Rectal smooth muscle tissue (tissue), 1 donor: Measurements from ENCODE around the gene PPP1CC.
"Not testable (repeated sequence)": the region's sequence is repeated elsewhere in the genome, so short reads cannot be mapped to it uniquely, and the experiment has no call there.

Experiments used
- H3K27ac ChIP-seq: one replicate; pipeline ENCODE4 v1.7.0; 2013; ENCODE audit warnings: low read depth, low read length, inconsistent platforms
- H3K27me3 ChIP-seq: one replicate; pipeline ENCODE4 v1.7.0; 2013; ENCODE audit warnings: low read length; ENCODE audit not compliant: control insufficient read depth, insufficient read depth
- H3K36me3 ChIP-seq: one replicate; pipeline ENCODE4 v1.7.0; 2013; ENCODE audit warnings: low read length; ENCODE audit not compliant: control insufficient read depth, insufficient read depth
- H3K4me1 ChIP-seq: one replicate; pipeline ENCODE4 v1.7.0; 2013; ENCODE audit warnings: low read length; ENCODE audit not compliant: control insufficient read depth, insufficient read depth
- H3K4me3 ChIP-seq: one replicate; pipeline ENCODE4 v1.7.0; 2013; ENCODE audit warnings: low read length
- H3K9ac ChIP-seq: one replicate; pipeline ENCODE4 v1.7.0; 2013; ENCODE audit warnings: low read length

The PPP1CC gene

DNA sequence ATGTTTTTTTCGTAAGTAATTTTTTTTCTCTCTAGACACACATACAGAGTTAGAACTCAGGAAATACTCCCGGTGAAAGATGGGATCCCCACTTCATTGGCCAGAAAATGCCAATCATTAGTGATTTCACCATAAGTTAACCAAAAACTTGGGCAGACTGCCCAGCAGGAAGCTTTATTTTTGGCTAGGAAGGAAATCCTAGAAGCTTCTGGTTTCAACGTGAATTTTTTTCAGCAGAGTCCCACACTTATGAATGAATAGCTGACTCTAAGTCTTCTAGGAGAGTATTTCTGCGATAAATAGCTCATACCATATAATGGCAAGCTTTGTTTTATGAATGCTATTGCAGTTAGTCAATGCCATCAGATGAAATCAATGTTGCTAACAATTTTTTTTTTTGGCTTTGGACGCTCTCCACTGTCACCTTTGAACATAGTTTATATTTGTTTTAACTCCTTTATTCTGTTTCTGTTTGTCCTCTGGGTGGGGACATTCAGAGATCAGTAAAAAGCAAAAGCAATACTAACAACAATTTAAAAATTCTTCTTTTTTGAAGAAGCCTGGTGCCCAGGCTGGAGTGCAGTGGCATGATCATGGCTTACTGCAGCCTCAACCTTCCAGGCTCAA is 9.5 kb downstream of the PPP1CC start:
- no peak overlapping the region for H3K4me3 ChIP-seq
- H3K27me3 ChIP-seq = no peaks in the 10 kb centered on the region
- peaks cover 26% of the 10 kb centered on the region for H3K36me3 ChIP-seq
- H3K4me1 ChIP-seq = peaks cover 14% of the 10 kb centered on the region
- no peak overlapping the region for H3K9ac ChIP-seq
- H3K27ac ChIP-seq = no peak overlapping the region

DNA sequence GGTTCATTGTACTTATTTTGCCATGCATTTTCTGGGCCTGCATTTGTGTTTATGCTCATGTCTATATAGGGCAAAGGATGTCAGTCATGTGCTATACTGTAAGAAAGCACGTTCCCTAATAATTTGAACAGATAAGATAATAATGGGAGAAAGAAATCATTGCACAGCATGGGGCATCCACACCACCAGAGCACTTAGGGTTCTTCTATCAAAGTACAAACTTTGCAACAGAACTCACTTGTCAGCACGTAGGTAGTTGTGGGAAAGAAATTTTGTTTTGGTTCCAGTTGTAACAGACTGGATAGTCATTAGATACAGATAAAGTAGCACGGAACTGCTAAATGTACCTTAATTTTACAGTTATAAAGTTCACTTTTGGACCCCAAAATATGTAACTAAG is 10.1 kb downstream of the PPP1CC start:
- Histone ChIP-seq H3K27ac (no peak overlapping the region), H3K4me3 (no peak overlapping the region), H3K27me3 (no peaks in the 10 kb centered on the region), H3K36me3 (peaks cover 26% of the 10 kb centered on the region), H3K9ac (no peak overlapping the region), H3K4me1 (peaks cover 14% of the 10 kb centered on the region)

DNA sequence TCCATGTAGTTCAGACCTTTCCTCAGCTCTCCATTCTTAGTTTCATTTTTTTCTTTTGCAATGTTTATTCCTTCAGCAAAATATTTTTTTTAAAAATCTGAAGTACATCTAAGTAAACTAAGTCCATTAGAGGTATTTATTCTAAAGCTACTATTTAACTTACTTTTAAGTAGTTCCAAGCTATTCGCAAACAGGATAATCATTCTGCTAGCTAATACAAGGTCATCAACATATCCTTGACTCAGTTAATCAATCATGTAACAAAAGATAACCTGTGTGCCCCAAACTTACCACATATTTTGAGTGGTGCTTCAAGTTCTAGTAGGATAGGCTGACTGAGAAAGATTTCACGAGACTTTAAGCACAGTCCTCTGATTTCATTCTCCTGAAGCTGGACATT is 11.2 kb downstream of the PPP1CC start:
- Histone ChIP-seq H3K4me1 (peaks cover 14% of the 10 kb centered on the region), H3K4me3 (no peak overlapping the region), H3K36me3 (peaks cover 32% of the 10 kb centered on the region), H3K27ac (no peak overlapping the region), H3K9ac (no peak overlapping the region), H3K27me3 (no peaks in the 10 kb centered on the region)

DNA sequence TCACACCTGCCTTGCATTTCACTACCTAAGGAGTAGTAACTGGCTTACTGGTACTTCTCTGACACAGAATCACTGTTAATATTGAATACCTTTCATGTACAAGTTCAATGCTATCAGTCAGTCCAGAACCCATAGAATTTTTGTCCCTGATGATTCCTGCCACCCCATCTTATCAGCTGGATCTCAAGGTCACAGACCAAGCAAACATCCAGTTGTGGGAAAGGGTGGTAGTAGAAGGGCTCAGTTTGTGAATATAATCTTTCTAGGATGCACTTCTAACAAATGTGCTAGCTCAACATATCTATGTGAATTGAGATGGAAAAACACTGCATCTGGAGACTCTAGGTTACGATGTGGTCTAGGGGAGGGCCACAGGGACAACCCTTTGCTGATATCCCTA is 14.1 kb downstream of the PPP1CC start:
- Histone ChIP-seq H3K36me3 (peaks cover 36% of the 10 kb centered on the region), H3K27me3 (no peaks in the 10 kb centered on the region)

DNA sequence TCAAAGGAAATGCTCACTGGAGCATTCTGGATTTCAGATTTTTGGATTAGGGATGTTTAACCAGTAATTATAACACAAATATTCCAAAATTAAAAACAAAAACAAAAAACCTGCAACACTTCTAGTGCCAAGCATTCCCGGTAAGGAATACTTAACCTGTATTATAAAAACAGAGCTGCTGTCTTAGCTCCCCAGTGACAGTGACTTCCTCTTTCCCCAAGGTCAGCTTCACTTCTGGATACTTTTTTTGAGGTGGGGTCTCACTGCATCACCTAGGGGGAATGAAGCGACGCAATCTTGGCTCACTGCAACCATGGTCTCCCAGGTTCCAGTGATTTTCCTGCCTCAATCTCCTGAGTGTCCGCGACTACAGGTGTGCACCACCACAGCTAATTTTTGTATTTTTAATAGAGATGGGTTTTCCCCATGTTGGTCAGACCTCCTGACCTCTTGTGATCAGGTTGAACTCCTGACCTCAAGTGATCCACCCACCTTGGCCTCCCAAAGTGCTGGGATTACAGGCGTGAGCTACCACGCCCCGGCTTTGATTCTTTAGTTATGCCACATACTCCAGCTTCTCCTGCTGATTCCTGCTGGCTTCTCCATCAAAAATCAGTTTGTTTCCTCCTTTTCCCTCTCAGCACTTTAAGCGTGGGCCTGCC is 15.9 kb downstream of the PPP1CC start:
- Histone ChIP-seq H3K27me3 (no peaks in the 10 kb centered on the region), H3K9ac (no peak overlapping the region), H3K27ac (no peak overlapping the region), H3K36me3 (peaks cover 36% of the 10 kb centered on the region), H3K4me1 (no peaks in the 10 kb centered on the region), H3K4me3 (no peak overlapping the region)

More for the DNA sequence above, 14.1 kb downstream of the PPP1CC start:
- H3K9ac ChIP-seq = no peak overlapping the region
- H3K4me1 ChIP-seq = peaks cover 10% of the 10 kb centered on the region
- no peak overlapping the region for H3K4me3 ChIP-seq
- H3K27ac ChIP-seq = no peak overlapping the region

- Histone ChIP-seq H3K36me3 (peaks cover 33% of the 10 kb centered on the region), H3K27ac (no peak overlapping the region), H3K9ac (no peak overlapping the region), H3K4me3 (no peak overlapping the region), H3K27me3 (no peaks in the 10 kb centered on the region), H3K4me1 (no peaks in the 10 kb centered on the region)
Observed at GRCh38 chr12:110726028-110726427, 16.7 kb downstream of the PPP1CC start.

DNA sequence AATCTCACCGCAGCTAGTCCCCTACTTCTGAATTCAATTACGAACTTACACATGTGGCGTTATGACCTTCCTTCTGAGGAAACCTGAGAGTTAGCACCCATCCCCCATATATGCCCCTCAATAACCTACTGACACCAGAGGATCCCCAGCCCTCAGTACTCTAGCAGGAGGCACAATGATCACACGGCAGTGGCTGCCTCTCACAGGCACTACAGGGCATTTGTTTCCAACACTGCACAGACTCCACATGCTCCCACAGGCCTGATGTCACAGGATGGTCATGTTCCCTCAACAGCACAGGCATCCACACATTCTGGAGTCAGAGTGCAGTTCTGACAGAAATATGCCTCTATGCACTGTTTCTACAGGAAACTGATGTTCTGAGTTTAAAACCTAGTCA is 17.4 kb downstream of the PPP1CC start:
- Histone ChIP-seq H3K27me3 (no peaks in the 10 kb centered on the region), H3K36me3 (peaks cover 33% of the 10 kb centered on the region), H3K9ac (no peak overlapping the region), H3K4me3 (no peak overlapping the region), H3K27ac (no peak overlapping the region), H3K4me1 (no peaks in the 10 kb centered on the region)

DNA sequence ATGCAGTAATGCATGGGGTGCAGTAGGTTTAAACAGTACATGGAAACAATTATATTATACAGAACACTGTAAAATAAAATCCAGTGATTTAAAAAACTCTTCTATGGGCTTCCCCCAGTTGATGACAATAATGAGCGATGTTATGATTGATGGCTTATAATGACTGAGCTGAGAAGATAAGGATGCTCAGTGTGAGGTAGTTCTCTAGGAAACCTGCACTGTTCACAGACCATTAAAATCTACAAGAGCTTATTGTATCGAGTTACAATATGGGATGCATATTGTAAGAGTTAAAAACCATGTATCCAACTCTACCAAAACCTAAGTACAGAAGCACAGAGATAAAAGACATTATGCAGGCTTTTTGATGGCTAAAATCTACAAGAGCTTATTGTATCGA is 19.8 kb downstream of the PPP1CC start:
- not testable (repeated sequence) for H3K27ac ChIP-seq, H3K4me3 ChIP-seq, H3K4me1 ChIP-seq, H3K27me3 ChIP-seq, H3K9ac ChIP-seq
- peaks cover 30% of the 10 kb centered on the region for H3K36me3 ChIP-seq

GRCh38 chr12:110721570-110721969 is 21.1 kb downstream of the PPP1CC start:
- Histone ChIP-seq H3K27ac (no peak overlapping the region), H3K27me3 (no peaks in the 10 kb centered on the region), H3K4me1 (no peaks in the 10 kb centered on the region), H3K4me3 (no peak overlapping the region), H3K36me3 (peaks cover 24% of the 10 kb centered on the region), H3K9ac (no peak overlapping the region)

GRCh38 chr12:110720516-110720915 is 22.2 kb downstream of the PPP1CC start:
- Histone ChIP-seq H3K9ac (no peak overlapping the region), H3K4me1 (no peaks in the 10 kb centered on the region), H3K27me3 (no peaks in the 10 kb centered on the region), H3K36me3 (peaks cover 20% of the 10 kb centered on the region), H3K4me3 (no peak overlapping the region), H3K27ac (no peak overlapping the region)

- Histone ChIP-seq H3K4me1 (no peaks in the 10 kb centered on the region), H3K27ac (no peak overlapping the region), H3K36me3 (peaks cover 19% of the 10 kb centered on the region), H3K4me3 (no peak overlapping the region), H3K27me3 (no peaks in the 10 kb centered on the region), H3K9ac (no peak overlapping the region)
Observed at GRCh38 chr12:110718222-110718908, 24.3 kb downstream of the PPP1CC start.

- Histone ChIP-seq H3K27me3 (no peaks in the 10 kb centered on the region), H3K9ac (no peak overlapping the region), H3K4me3 (no peak overlapping the region), H3K4me1 (no peaks in the 10 kb centered on the region), H3K27ac (no peak overlapping the region), H3K36me3 (peaks cover 19% of the 10 kb centered on the region)
Observed at GRCh38 chr12:110717037-110717436, 25.7 kb downstream of the PPP1CC start.

GRCh38 chr12:110708917-110709316 is 33.8 kb downstream of the PPP1CC start:
- Histone ChIP-seq H3K9ac (no peak overlapping the region), H3K27ac (no peak overlapping the region), H3K4me1 (no peaks in the 10 kb centered on the region), H3K4me3 (no peak overlapping the region), H3K36me3 (no peaks in the 10 kb centered on the region), H3K27me3 (no peaks in the 10 kb centered on the region)
